Panc1 (cell line): ENCODE measurements around the gene SNRPD3. TPM values are rescaled to one million over a fixed set of nuclear protein-coding genes. Genes with fewer than 3 reads are reported as not detected.

ENCODE experiments used
- ATAC-seq: fragments of 200-7000 bp; cut with Tn5 transposase; 2 replicates; pipeline ENCODE4 v1.9.1; 2020; ENCODE audit warnings: mild to moderate bottlenecking, moderate library complexity
- BruUV-seq: library from RNA; stranded (reverse); fragments of 400-500 nt; replicated peaks from 2 replicates; lab custom pipeline; 2021; lab: Mats Ljungman, UMichigan
- CTCF ChIA-PET: fragments of 300-600 bp; sonication (Branson Sonifier 250); formaldehyde crosslinking; loops from one replicate; lab custom pipeline; 2022; ENCODE audit warnings: antibody characterized with exemption; lab: Charles Lee
- POLR2A ChIA-PET: fragments of 300-600 bp; sonication (Branson Sonifier 250); formaldehyde crosslinking; loops from one replicate; lab custom pipeline; 2022; ENCODE audit warnings: antibody characterized with exemption; lab: Charles Lee
- DNase-seq: peaks from one replicate; pipeline ENCODE4 v3.0.0-alpha.2; 2010; ENCODE audit warnings: low read depth, low spot score
- H3K27ac ChIP-seq: 2 replicates; pipeline ENCODE4 v1.5.1; 2011; ENCODE audit warnings: mild to moderate bottlenecking, low read length, inconsistent platforms
- H3K27me3 ChIP-seq: fragments of 200-500 bp; sonication (Bioruptor generic); 2 replicates; pipeline ENCODE4 v1.6.0; 2014; ENCODE audit warnings: low read length, inconsistent platforms; ENCODE audit not compliant: control insufficient read depth, insufficient read depth
- H3K36me3 ChIP-seq: fragments of 200-500 bp; sonication (Bioruptor generic); 2 replicates; pipeline ENCODE4 v1.5.1; 2014; ENCODE audit warnings: inconsistent platforms, mild to moderate bottlenecking, low read length, moderate library complexity; ENCODE audit not compliant: control insufficient read depth, insufficient read depth
- H3K4me1 ChIP-seq: 2 replicates; pipeline ENCODE4 v1.5.1; 2011; ENCODE audit warnings: inconsistent platforms, mild to moderate bottlenecking, low read length, moderate library complexity; ENCODE audit not compliant: control insufficient read depth, insufficient read depth
- H3K4me3 ChIP-seq, 2 experiments: 2 replicates each; pipeline ENCODE4 v1.5.1; 2011 to 2012; ENCODE audit warnings: low read depth in 2 of 2, low read length in 2 of 2, mild to moderate bottlenecking in 2 of 2, inconsistent platforms in 1 of 2, moderate library complexity in 1 of 2
- H3K9me3 ChIP-seq: fragments of 200-500 bp; sonication (Bioruptor generic); 2 replicates; pipeline ENCODE4 v1.5.1; 2014; ENCODE audit warnings: low read depth, mild to moderate bottlenecking, inconsistent platforms, low read length, moderate library complexity; ENCODE audit not compliant: control insufficient read depth, insufficient read depth
- CTCF ChIP-seq: fragments of 450-650 bp; IDR thresholded peaks from 2 replicates; pipeline ENCODE4 v1.5.1; 2017; ENCODE audit warnings: mild to moderate bottlenecking
- POLR2AphosphoS5 ChIP-seq: IDR thresholded peaks from 2 replicates; pipeline ENCODE4 v1.6.1; 2012; ENCODE audit warnings: mild to moderate bottlenecking, low read depth, low read length, moderate library complexity
- REST ChIP-seq, 2 experiments: IDR thresholded peaks; 2 replicates each; pipeline ENCODE4 v1.6.1; 2011 to 2012; ENCODE audit warnings: low read depth in 2 of 2, control low read depth in 1 of 2, low read length in 1 of 2, mild to moderate bottlenecking in 1 of 2, moderate library complexity in 1 of 2; ENCODE audit not compliant: insufficient read depth in 1 of 2
- SIN3A ChIP-seq: IDR thresholded peaks from 2 replicates; pipeline ENCODE4 v1.6.1; 2012; ENCODE audit warnings: low read depth, mild to moderate bottlenecking, low read length, moderate library complexity, borderline replicate concordance; ENCODE audit not compliant: insufficient read depth
- TCF7L2 ChIP-seq: IDR thresholded peaks from 2 replicates; pipeline ENCODE4 v1.6.1; 2011; ENCODE audit warnings: mild to moderate bottlenecking, low read depth, low read length, inconsistent platforms
- in situ Hi-C: cut with HindIII; loops from 2 replicates; pipeline ENCODE4 v1.10.0; 2016; ENCODE audit warnings: low sequenced_read_pairs, low pct_unique_long_range_greater_than_20kb
- intact Hi-C: fragments of 100-400 bp; cut with micrococcal nuclease; formaldehyde crosslinking; loops from one replicate; pipeline ENCODE4 v1.10.0; 2022; ENCODE audit not compliant: unreplicated experiment
- total RNA-seq: library from RNA; stranded (reverse); gene quantifications from one replicate; pipeline ENCODE4 v1.2.1, GENCODE V29; 2021; ENCODE audit not compliant: unreplicated experiment

Gene SNRPD3
- total RNA-seq, 1 experiment from 2014 or later, result 89.4 TPM

DNA sequence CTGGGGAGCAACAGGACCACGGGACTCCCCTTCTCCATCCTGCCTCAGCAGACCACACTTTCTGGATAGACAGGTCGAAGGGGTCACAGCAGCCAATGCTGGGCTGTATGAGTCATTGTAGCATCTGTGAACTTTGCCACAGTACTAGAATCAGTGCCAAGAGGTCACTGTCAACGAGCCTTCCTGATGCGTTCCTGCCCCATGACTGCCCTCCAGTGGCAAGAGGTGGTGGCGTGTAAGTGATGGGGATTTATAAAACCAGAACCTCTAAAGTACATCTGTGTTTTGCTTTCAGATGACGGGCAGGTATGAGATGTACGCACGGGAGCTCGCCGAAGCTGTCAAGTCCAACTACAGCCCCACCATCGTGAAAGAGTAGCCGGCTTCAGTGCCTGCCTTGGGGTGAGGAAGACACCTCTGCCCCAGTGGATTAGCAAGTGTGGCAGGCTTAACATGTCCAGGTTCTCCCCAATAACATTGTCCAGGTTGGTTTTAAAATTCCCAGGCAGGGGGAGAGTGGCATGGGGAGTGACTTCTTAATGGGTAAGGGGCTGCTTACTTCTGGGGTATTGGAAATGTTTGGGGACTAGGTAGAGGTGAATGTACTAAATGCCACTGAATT is 30.3 kb upstream of the SNRPD3 start:
- ChIA-PET CTCF (interaction anchor here (0.5 kb wide), 1 partner anchor 315 kb away, joined by 3 read pairs; no protein-coding TSS in a partner anchor), POLR2A (no interaction called here)
- in situ Hi-C loops, result no loop called here
- ATAC-seq, result peak; percentile 85
- intact Hi-C loops, result loop anchor here (10.0 kb wide), 1 partner anchor 201 kb away; no protein-coding TSS in a partner anchor
- no peaks in the 10 kb centered on the region; the same call in 1 of the 2 replicates for H3K4me1 ChIP-seq
- no peaks in the 10 kb centered on the region for H3K27me3 ChIP-seq
- peak; percentile 58 for DNase-seq
- no peaks in the 10 kb centered on the region for H3K9me3 ChIP-seq
- no peaks in the 10 kb centered on the region for H3K36me3 ChIP-seq
- TF ChIP-seq POLR2AphosphoS5 (no peak), CTCF (peak; percentile 86)
- BruUV-seq, result no TSS peak
- H3K4me3 ChIP-seq, result no peak overlapping the region
- H3K27ac ChIP-seq, result no peak overlapping the region

GRCh38 chr22:24526191-24526590 is 29.6 kb upstream of the SNRPD3 start:
- Histone ChIP-seq H3K9me3 (no peaks in the 10 kb centered on the region), H3K27me3 (no peaks in the 10 kb centered on the region), H3K36me3 (no peaks in the 10 kb centered on the region), H3K4me3 (no peak overlapping the region), H3K4me1 (no peaks in the 10 kb centered on the region; the same call in 1 of the 2 replicates), H3K27ac (no peak overlapping the region)
- ChIA-PET CTCF (interaction anchor here (0.5 kb wide), 1 partner anchor 316 kb away, joined by 3 read pairs; no protein-coding TSS in a partner anchor), POLR2A (no interaction called here)
- no TSS peak for BruUV-seq
- intact Hi-C loops (loop anchor here (10.0 kb wide), 1 partner anchor 201 kb away; no protein-coding TSS in a partner anchor), in situ Hi-C loops (no loop called here)
- ATAC-seq (no peak), DNase-seq (no peak)
- TF ChIP-seq SIN3A, result no peak
- no peak for TF ChIP-seq CTCF
- TF ChIP-seq TCF7L2, result no peak
- no peak for TF ChIP-seq REST (IDR thresholded peaks at IDR 0.05; ENCODE audit: insufficient read depth in 1 of 2, low read depth in 2 of 2, low read length in 1 of 2)
